Endothelial cell of hepatic sinusoid (primary cell): ENCODE data around the gene TXNDC16.

ENCODE experiments used
- in situ Hi-C: cut with HindIII; loops from 2 replicates; pipeline ENCODE4 v1.10.0; 2017; ENCODE audit warnings: low sequenced_read_pairs

TXNDC16 gene

GRCh38 chr14:52552063-52552988 lies at the start of gene TXNDC16, which contains the start of gene GPR137C:
Gene TXNDC16 (minus strand): TSS chr14:52552505. CDS start chr14:52543557, 8,948 bp downstream.
Gene GPR137C (plus strand): TSS chr14:52552836. CDS start chr14:52553148, 312 bp downstream.
- in situ Hi-C loops = no loop called here

GRCh38 chr14:52599974-52600373 lies 47.7 kb upstream of the TXNDC16 start:
- in situ Hi-C loops = no loop called here

GRCh38 chr14:52598568-52598967 lies 46.3 kb upstream of the TXNDC16 start:
- in situ Hi-C loops = no loop called here

GRCh38 chr14:52596861-52597260 lies 44.6 kb upstream of the TXNDC16 start:
- in situ Hi-C loops = no loop called here

GRCh38 chr14:52596320-52596719 lies 44.0 kb upstream of the TXNDC16 start:
- in situ Hi-C loops = no loop called here

GRCh38 chr14:52590318-52590717 lies 38.0 kb upstream of the TXNDC16 start:
- in situ Hi-C loops = no loop called here

GRCh38 chr14:52589646-52590045 lies 37.3 kb upstream of the TXNDC16 start:
- in situ Hi-C loops = no loop called here

- in situ Hi-C loops = no loop called here
Observed at GRCh38 chr14:52583544-52583943, 31.2 kb upstream of the TXNDC16 start.

GRCh38 chr14:52575858-52576257 lies 23.6 kb upstream of the TXNDC16 start:
- in situ Hi-C loops = no loop called here

- in situ Hi-C loops = loop anchor here (5.0 kb wide), 1 partner anchor 64 kb away; no protein-coding TSS in a partner anchor
Observed at GRCh38 chr14:52568454-52568853, 16.1 kb upstream of the TXNDC16 start.

- in situ Hi-C loops = no loop called here
Observed at GRCh38 chr14:52563120-52563519, 10.8 kb upstream of the TXNDC16 start.

GRCh38 chr14:52558688-52559087 lies 6.4 kb upstream of the TXNDC16 start:
- in situ Hi-C loops = no loop called here

- in situ Hi-C loops = no loop called here
Observed at GRCh38 chr14:52553671-52554575, 1.6 kb upstream of the TXNDC16 start.

- in situ Hi-C loops = no loop called here
Observed at GRCh38 chr14:52553002-52553670, 831 bp upstream of the TXNDC16 start.

GRCh38 chr14:52551696-52552062 lies 626 bp downstream of the TXNDC16 start:
- in situ Hi-C loops = no loop called here

GRCh38 chr14:52551205-52551604 lies 1.1 kb downstream of the TXNDC16 start:
- in situ Hi-C loops = no loop called here

GRCh38 chr14:52550661-52551060 lies 1.6 kb downstream of the TXNDC16 start:
- in situ Hi-C loops = no loop called here

GRCh38 chr14:52547526-52547925 lies 4.8 kb downstream of the TXNDC16 start:
- in situ Hi-C loops = no loop called here

- in situ Hi-C loops = no loop called here
Observed at GRCh38 chr14:52547027-52547426, 5.3 kb downstream of the TXNDC16 start.

- in situ Hi-C loops = no loop called here
Observed at GRCh38 chr14:52546318-52546670, 6.0 kb downstream of the TXNDC16 start.
